22Rv1 (cell line): ENCODE results near the gene AOAH.
"Not testable (repeated sequence)": the region's sequence is repeated elsewhere in the genome, so short reads cannot be mapped to it uniquely, and the experiment has no call there.

Experiments used
- H3K27ac ChIP-seq: fragments of 450-650 bp; 2 replicates; pipeline ENCODE4 v1.5.1; 2017
- ZFX ChIP-seq: fragments of 450-650 bp; IDR thresholded peaks from 2 replicates; pipeline ENCODE4 v1.6.1; 2017; ENCODE audit warnings: antibody characterized with exemption, borderline replicate concordance
- TF ChIP-seq, protein P1 (sequence below): fragments of 450-650 bp; IDR thresholded peaks from 2 replicates; pipeline ENCODE4 v1.5.1; 2017; ENCODE audit warnings: mild to moderate bottlenecking

Gene AOAH

DNA sequence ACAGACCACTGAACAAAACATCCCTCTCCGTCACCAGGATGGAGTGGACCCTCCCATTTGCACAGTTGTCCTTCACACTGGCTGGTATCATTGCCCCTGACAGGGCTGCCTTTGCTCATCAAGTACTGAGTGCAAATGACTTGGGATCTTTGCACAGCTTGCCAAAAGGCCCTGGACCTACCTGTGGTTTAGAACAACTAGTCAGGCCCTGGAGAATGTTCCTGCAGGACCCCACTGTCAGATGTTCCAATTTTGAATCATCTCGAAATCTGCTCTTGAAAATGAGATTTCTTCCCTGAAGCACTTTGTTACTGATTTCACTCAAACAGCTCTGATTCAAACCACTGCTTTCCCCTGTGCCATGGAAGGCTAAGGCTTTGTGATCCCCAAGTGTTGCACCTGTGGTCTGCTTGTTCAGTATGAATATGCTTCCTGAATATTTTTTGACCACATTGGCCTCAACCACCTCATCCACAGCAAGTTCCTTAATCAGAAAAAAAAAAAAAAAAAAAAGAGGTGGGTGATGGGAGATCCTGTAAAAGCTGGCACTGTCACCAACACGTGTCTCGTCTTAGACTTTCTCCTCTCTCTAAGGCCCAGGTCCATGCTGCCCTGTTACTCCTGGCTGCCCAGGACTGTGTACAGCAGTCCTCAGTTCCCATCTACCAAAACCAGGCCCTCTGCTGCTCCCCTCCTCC lies 2.7 kb upstream of the AOAH start:
- TF ChIP-seq, protein P1, sequence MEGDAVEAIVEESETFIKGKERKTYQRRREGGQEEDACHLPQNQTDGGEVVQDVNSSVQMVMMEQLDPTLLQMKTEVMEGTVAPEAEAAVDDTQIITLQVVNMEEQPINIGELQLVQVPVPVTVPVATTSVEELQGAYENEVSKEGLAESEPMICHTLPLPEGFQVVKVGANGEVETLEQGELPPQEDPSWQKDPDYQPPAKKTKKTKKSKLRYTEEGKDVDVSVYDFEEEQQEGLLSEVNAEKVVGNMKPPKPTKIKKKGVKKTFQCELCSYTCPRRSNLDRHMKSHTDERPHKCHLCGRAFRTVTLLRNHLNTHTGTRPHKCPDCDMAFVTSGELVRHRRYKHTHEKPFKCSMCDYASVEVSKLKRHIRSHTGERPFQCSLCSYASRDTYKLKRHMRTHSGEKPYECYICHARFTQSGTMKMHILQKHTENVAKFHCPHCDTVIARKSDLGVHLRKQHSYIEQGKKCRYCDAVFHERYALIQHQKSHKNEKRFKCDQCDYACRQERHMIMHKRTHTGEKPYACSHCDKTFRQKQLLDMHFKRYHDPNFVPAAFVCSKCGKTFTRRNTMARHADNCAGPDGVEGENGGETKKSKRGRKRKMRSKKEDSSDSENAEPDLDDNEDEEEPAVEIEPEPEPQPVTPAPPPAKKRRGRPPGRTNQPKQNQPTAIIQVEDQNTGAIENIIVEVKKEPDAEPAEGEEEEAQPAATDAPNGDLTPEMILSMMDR: no peak
- no peak for TF ChIP-seq ZFX
- H3K27ac ChIP-seq: no peak overlapping the region

DNA sequence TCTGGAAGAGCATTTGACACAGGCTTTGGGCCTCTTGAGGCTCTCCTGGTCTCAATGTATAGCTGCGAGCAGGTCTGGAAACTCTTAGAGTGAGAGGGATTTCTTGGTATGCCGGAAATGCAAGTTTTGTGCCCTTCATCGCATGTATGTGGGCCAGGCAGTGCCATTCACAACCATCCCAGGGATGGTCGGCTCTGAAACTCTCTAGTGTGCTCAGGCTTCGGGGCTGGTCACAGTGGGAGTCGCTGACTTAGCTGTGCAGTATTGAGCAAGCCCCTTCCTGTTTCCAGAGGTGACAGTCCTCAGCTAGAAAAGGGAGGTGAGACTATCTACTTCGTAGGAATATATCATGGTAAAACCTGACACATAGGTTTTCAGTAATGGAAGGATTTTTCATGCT lies 2.0 kb upstream of the AOAH start:
- no peak for TF ChIP-seq ZFX
- TF ChIP-seq, protein P1: no peak
- H3K27ac ChIP-seq: no peak overlapping the region

DNA sequence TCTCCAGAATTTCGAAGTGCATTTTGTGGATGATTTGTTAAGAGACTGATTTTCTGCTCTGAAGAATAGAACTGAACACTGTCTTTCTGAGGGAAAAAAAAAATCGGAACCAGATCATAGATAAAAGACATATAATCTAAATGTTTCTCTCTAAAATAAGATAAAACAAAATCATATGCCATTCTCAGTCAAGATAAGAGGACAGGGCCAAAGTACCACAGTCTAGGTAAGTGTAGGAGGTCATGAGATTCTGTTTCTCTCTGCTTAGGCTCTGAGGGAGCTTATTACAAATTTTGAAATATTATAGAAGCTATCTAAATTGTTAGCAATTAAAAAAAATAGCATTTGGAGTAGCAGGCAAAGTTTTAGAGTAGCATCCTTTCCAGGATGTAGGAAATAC lies 702 bp upstream of the AOAH start:
- no peak overlapping the region for H3K27ac ChIP-seq
- TF ChIP-seq ZFX: no peak
- TF ChIP-seq, protein P1: no peak

DNA sequence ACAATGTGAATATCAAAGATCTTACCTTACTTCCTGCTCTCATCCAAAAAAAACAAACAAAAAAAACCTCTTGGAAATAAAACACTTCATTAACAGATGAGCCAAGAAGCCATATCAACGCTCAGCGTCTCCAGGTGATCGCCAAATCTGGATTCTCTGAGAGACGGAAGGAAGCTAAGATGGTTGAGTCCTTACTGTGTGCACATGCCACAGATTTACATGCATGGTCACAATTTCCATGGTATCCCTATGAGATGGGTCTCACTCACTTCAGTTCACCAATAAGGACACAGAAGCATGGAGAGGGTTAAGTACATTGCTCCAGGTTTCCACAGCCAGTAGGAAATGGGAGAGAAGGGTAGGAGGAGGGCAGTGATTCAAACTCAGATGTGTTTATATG lies 1.0 kb downstream of the AOAH start:
- no peak overlapping the region for H3K27ac ChIP-seq
- TF ChIP-seq ZFX: no peak
- TF ChIP-seq, protein P1: no peak

DNA sequence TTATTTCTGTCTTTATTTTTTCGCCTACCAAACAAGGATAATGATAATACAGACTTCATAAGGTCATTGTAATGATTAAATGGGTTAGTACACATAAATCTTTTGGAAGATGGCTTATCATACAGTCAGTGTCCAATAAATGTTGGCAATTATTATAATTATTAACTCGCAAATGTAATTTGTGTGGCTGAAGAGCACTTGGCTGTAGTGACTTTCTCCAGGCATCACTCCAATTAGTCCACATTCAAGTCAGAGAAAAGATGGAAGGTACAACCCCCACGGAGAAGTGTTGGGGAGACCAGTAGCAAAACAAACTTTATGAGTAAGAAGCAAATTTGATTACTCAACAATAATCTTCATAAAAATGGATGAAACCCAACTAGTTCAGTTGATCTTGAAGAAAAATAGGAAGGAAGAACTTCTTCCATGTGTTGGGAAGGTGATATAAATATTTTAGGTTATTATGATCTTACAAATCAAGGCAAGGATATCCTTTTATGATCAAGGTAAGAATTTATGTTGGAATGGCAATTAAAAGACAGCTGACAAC lies 5.1 kb downstream of the AOAH start:
- no peak for TF ChIP-seq ZFX
- TF ChIP-seq, protein P1: no peak
- no peak overlapping the region for H3K27ac ChIP-seq

DNA sequence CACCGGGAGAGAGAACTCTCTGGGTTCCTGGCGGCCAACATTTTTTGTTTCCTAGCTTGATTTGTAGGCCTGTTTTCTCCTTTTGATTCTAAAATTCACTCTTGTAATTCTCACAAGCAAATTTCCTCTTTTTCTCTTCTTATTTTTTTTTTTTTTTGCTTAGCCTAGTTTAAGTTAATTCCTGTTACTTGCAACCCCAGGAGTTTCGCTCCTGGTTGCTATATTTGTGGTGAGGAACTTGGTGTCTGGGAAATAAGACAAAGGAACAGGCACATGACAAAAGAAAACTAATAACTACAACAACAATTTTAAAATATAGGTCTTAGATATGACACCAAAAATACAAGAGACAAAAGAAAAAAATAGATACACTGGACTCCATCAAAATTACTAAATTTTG lies 6.7 kb downstream of the AOAH start:
- TF ChIP-seq ZFX: no peak
- TF ChIP-seq, protein P1: no peak
- H3K27ac ChIP-seq: no peak overlapping the region

DNA sequence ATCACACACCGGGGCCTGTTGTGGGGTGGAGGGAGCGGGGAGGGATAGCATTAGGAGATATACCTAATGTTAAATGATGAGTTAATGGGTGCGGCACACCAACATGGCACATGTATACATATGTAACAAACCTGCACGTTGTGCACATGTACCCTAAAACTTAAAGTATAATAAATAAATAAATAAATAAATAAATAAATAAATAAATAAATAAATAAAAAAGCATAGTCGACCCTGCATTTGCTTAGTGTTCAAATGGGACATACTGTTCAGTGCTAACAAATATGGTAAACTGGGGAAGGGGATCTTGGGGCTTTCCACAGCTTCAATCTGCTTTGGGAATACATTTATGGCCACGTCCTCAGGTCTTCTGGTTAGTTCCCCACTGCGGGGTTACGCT lies 7.5 kb downstream of the AOAH start:
- H3K27ac ChIP-seq: not testable (repeated sequence)

DNA sequence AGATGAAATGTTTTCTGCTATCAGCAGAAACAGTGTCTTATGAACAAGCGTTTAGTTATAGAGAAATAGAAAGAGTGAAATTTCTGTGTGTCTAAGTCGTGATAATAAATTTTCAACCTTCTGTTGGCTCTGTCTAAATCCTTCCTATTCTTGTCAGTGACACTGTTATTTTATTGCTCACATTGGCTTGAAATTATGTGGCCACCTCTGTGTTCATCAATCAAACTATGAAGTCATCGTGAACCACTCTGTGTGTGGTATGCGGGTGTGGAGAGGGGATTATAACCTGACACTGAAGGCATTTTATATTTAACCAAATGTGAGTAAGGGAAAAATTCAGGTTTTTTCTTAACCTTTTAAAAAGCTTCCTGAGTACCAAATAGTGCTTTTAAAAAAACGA lies 12.3 kb downstream of the AOAH start:
- no peak overlapping the region for H3K27ac ChIP-seq
- no peak for TF ChIP-seq ZFX
- TF ChIP-seq, protein P1: no peak
